ENCODE measurements around the gene C12orf57.

GRCh38 chr12:6950401-6950801, 6.6 kb downstream of the C12orf57 start:
- TF ChIP-seq CTCF (IDR thresholded peaks at IDR 0.05) (no peak), POLR2A (IDR thresholded peaks at IDR 0.05) (no peak), EP300 (IDR thresholded peaks at IDR 0.05) (no peak), POLR2AphosphoS5 (IDR thresholded peaks at IDR 0.05) (no peak)
